ENCODE measurements around the gene HDGF.

The HDGF gene

GRCh38 chr1:156692925-156693847 is 58.3 kb downstream of the HDGF start:
- DNase-seq = no peak

- DNase-seq = no peak
Measured at GRCh38 chr1:156692441-156692924, 59.0 kb downstream of the HDGF start.
